GM21576 (cell line): Measurements from ENCODE around the gene VPS37C.
A peak's percentile ranks its signal among the peaks of the same experiment; 100 is the strongest.
"Not testable (repeated sequence)": the region's sequence is repeated elsewhere in the genome, so short reads cannot be mapped to it uniquely, and the experiment has no call there.

ENCODE experiments used
- ATAC-seq: cut with Tn5 transposase; IDR thresholded peaks from one replicate; pipeline ENCODE4 v1.9.1; 2021; ENCODE audit warnings: mild to moderate bottlenecking, moderate library complexity; ENCODE audit not compliant: unreplicated experiment

The VPS37C gene

DNA sequence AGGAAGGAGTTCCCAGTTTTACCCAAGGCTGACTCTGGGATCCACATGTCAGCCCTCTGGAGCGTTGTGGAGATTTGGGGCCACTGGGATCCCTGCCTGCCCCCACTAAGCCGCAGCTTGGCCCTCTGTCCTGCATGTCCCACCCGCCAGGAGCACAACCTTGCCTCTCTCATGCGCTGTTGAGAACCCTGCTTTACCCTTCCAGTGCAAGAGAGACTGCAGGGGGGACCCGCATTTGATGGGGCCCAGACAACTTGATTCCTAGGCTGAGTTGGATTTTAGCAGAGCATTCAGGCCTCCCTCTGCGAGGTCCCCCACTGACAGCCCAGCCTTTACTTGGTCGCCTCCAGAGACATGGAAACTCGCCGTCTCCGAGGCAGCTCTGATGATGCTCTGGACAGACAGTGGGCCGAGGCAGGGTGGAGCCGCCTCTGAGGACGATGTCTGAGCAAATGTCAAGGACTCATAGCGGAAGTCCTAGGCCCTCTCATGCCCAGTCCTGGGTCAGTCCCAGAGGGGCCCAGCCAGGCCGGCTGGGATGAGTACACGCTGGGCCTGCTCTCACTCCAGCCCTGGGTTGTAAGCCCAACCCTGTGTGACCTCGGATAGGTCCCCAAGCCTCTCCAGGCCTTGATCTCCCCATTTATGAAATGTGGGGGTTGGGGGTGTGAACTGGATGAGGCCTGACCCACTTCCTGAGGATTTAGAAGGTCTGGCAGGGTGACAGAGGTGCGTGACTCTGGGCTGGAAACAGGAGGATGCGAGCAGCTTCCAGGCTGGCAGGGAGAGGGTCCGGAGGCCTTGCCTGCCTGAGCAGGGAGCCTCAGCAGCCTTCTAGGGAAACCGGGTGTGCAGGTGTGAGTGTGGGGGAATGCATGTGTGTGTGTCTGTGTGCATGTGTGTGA is 58.3 kb downstream of the VPS37C start:
- ATAC-seq = no peak

DNA sequence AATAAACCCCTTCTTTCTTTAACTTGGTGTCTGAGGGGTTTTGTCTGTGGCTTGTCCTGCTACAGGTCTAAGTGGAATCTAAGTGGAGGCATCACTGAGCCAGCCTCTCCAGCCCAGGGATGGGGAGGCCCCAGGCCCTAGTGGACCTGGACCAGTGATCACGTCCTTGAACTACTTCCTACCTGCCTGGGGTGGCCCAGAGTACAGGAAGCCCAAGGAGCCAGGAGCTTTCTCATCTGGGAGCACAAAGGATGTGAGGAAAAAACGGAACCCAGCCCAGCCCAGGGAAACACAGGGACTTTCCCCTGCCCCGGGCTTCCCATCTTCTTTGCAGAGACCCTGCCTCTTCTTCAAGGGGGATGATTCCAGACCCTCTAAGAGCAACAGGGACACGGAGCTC is 62.4 kb downstream of the VPS37C start:
- ATAC-seq = no peak

DNA sequence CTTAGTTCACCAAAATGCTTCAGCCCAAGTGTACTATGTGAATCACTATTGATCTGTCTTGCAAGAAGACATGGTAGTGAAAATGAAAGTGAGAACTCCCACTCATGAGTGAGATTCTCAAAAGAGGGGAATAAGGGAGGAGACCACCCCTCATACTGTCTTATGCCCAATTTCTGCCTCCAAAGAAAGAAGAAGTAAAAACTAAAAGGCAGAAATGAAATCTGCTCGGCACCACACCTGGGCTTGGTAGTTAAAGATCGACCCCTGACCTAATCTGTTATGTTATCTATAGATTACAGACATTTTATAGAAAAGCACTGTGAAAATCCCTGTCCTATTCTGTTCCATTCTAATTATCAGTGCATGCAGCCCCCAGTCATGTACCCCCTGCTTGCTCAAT is 63.0 kb downstream of the VPS37C start:
- not testable (repeated sequence) for ATAC-seq

DNA sequence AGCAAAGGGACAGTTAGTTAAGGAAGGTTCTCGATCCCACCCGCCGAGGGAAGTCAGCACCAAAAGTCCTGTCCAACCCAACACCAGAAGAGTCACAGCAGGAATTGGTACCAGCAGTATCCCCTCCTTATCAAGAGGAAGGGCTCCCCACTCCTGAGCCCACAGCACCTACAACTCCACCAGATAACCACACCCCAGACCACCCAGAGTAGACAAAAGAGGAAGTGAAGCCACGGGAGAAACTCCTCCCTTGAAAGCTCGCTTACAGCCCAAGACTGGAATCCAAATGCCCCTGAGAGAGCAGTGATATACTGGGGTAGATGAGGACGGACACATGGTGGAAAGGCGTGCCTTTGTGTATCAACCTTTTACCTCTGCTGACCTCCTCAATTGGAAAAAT is 66.2 kb downstream of the VPS37C start:
- no peak for ATAC-seq

DNA sequence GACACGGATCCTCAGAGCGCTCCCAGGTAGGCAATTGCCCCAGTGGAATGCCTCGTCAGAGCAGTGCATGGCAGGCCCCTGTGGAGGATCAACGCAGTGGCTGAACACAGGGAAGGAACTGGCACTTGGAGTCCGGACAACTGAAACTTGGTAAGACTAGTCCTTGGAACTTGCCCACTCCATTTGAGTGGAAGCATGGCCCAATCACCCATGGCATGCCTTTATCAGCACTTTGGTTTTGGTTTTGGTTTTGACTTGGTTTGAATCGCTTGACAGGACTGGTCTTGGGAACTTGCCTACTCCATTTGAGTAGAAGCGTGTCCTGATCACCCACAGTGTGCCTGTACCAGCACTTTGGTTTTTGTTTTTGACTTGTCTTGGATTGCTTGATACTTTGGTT is 67.1 kb downstream of the VPS37C start:
- not testable (repeated sequence) for ATAC-seq

DNA sequence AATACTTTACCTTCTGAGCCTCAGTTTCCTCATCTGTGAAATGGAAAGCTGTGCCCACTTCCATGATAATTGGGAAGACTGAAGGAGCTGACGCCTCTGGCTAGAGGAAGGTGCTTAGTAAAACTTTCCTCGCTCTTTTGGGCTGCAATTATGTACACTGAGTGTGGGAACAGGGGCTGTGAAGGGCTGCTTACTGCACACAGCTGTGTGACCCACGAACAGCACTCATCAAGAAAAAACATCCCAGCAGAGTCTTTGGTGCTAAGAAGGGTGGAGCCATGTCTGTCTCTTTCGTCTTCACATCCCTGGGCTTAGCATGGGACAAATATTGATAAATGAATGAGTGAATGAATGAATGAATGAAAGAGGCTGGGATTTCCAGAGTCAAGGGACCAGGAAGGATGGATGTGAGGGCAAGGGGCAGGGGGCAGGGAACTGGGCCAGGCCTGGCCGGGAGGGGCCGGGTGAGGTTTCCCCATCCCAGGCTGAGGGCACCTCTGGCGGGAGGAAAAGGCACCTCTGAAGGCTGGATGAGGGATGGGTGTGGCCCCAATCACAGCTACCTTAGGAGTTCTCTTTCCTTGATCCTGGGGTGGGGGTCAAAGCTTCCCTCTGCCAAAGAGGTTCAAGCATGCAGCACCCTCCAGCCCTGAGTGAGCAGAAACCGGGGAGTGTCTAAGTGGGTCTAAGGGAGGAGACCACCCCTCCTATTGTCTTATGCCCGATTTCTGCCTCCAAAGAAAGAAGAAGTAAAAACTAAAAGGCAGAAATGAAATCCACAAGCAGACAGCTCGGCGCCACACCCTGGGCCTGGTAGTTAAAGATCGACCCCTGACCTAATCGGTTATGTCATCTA is 68.1 kb downstream of the VPS37C start:
- no peak for ATAC-seq

DNA sequence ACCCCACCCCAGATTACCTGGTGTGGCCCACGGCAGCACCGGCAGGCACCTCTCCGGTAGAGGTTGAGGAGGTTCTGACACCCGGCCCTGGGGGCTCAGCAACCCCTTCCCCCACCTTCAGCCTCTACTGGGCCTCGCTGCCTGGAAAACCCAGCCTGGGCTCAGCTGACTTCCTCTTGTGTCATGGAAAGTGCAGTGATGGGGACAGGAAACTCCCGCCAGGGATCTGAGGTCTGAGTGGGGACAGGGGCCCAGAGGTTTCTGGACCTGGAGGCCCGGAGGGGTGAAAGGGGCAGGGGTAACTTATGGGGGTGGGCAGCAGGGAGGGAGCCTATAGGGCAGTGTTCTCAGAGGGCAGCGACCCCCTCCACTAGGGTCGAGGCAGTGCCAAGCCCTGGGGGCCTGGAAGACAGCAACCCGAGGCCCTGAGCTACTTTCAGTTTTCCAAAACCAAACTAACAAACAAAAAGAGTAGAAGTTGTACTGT is 68.9 kb downstream of the VPS37C start:
- peak; percentile 57 for ATAC-seq

DNA sequence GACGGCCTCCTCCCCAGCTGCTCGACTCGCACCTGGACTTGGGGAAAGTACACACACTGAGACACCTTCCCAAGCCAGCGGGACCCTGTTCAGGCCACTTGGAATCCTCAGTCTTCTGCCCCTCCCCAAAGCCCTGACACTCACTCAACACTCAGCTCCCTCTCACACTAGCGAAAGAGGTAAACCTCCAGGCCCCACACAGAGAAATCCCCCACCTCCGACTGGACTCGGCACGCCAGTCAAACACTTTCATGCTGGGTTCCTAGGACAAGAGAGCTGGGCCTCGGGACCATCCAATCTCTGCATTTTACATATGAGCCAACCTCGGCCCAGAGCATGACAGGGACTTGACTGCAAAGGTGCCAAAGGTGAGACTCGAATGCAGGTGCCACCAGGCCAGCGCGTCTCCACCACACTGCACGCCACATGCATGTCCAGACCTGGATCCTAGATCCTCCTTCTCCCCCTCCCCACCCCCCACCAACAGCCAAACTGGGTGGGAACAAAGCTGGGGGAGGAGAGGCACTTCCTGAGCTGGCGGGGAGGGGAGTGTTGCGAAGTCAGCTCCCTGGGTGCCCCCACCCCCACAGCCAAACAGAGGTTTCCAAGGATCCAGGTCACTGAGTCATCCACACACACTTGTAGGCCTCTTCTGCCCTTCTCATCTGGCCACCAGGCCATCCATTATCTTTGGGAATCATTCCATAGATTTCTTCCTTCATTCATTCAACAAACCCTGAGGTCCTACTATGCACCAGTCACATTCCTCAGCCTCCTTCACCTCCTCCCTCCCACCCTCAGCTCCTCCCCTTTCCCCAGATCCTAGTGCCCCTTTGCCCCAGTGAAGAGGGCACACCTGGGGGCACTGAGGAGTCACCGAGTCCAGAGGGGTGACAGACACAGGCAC is 69.6 kb downstream of the VPS37C start:
- ATAC-seq = no peak

DNA sequence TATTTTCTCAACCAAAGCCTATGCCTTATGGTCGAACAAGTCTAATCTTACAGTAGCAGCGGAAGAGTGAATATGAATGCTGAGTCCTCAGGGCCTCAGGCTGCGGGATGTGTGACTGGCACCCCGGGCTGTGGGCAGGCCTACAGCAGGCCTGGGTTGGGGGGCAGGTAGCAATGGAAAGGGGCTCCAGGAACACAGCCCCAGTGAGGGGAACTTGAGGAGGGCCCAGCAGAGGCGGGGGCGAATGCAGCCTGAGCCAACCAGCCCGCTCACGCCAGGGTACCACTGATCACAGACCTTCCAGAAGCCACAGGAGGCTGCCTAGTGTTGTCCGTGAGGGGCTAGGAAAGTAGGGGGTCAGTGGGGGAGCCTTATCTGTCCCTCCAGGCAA is 70.2 kb downstream of the VPS37C start:
- no peak for ATAC-seq

DNA sequence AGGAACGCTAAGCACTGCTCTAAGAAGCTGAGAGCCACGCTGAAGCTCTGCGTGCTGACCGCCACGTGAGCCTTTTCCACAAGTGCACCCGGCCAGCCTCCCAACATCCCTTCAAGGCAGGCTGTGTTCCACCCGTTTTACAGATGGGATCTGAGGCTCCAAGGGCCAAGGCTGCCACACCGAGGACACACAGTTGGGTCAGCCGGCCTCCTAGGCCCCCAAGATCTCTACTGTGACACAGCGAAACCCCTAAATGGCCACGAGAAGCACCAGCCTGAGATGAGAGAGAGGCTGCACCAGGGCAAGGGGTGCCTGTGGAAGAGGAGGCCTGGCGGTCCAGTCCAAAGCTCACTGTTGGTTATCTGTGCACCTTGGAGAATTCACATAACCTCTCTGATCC is 70.7 kb downstream of the VPS37C start:
- ATAC-seq = no peak

DNA sequence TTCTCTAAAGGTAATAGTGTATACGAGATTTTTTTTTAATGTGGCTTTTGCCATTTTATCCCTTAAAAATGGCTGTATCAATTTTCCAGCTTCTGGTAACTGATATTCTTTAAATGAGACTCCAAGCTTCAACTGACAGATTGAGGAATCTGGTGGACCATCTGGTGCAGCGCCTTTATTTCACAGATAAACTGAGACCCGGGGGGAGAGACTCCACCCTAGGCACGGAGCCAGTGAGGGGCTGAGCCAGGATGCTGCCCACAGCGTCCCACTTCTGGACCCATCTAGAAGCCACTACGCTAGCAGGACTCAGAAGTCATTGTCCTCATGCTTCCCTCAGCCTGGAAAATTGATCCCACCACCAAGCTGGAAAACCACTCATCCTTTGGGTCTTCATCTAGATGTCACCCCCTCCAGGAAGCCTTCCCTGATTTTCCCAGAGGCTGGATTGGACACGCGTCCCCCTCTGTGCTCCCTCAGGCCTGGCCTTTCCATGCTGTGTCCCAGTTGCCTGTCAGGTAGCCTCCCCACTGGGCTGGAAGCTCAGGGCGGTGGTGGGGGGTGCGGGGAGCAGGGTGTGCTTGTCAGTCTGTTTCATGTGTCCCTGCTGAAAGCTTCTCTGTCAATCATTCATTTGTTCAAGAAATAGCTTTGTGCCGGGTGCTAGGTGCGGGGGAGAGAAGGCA is 71.3 kb downstream of the VPS37C start:
- ATAC-seq = no peak

DNA sequence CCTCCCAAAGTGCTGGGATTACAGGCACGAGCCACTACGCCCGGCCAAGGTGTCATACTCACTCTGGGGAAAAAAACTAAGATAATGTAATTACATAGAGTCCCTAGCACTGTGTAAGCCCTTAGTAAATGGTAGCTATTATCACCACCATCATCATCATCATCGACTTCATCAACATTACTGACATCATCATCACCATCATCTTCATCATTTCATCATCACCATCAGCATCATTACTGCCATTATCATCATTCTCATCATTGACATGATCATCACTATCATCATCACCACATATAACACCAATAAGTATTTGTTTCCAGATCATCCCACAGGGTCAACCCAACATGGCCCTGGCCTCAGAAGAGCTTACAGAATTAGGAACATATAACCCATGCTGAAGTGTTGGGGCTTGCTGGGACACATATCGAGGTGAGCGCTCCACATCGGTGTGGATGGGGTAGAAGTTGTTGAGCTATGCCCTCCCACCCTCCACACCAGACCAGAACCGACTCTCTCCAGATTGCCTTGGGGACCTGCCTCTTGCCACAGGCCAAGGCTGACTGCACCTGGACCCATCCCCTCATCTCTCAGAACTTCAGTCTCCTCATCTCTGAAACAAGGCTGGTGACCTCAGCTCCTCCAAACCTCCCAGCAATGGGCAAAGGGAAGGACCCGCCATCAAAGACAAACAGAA is 73.7 kb downstream of the VPS37C start:
- ATAC-seq = no peak

DNA sequence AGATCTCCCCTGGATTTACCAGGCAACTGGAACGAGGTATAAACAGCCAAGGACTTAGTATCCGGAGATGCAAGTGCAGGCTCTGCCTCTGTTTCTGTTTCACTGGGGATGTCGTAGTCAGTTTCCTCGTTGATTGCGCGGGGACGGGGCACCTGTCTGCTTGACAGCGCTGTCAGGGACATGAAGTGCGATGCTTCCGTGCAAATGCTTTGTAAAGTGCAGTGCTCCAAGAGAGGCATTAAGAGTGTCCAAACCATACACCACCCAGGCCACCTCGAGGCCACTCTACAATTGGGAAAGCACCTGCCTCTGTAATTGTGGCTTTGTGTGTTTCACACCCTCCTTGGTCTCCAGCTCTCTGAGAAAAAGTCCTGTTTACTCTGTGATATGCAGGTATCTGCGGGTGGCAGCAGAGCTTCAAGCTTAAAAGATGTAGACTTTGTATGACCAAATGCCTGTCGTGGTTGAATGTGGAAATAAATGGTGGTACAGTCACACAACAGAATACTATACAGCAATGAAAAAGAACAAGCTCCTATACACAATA is 77.6 kb downstream of the VPS37C start:
- no peak for ATAC-seq

DNA sequence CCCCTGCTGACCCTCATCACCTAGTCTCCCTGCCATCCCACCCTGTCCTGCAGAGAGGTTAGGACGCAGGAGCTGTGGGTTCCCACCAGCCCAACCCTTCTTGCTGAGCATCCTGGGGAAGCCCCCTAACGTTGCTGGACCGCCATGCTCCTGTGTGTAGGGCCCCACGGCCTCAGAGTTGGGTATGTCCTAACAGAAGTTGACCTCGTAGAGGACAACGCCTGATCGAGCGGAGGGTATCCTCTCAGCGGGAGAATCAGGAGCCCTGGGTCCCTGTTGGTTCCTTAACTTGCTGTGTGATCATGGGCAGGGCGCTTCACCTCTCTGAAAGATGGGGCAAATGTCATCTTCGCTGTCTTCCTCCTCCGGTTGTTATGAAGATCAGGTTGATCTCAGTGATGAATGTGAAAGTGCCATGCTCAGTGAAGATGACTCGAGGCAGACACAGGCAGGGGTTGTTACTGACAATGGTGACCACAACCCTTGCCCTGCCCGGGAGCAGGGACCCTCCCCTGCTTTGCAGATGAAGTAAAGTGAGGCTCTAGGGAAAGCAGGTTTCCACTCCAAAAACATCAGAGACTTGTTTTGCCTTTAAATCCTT is 78.2 kb downstream of the VPS37C start:
- ATAC-seq = no peak

DNA sequence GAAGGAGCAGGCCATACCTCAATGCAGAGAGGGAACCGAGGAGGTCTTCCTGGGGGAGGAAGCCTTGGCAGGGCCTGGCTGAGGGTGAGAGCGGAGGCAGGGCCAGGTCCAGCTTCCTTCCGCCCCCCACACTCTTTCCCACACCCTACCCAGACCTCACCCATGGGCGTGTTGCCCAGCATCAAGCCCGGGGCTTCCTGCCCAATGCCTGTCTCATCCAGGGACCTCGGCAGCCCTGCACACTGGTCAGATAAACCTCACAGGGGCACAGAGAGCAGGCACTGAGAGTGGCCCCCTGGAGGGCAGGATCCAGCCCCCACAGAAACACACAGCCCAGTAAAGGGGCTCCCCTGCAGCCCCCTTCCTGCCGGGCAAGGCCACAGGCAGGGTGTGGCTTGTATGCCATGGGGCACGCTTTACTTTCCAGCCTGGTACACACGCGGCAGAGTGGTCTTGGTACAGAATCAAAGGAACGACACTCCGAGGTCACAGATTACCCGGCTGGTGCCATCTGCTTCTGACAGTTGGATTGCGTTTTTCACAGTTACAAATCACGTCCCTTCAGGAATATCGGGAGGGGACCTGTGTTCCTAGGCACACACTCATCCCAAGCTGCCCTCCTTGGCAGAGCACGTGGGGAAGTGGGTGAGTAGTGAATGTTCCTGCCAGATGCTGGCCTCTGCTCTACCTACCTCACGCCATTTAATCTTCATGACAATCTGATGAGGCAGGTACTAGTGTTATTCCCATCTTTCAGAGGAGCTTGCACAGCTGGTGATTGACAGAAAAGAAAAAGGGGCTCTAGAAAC is 79.0 kb downstream of the VPS37C start:
- ATAC-seq = no peak

DNA sequence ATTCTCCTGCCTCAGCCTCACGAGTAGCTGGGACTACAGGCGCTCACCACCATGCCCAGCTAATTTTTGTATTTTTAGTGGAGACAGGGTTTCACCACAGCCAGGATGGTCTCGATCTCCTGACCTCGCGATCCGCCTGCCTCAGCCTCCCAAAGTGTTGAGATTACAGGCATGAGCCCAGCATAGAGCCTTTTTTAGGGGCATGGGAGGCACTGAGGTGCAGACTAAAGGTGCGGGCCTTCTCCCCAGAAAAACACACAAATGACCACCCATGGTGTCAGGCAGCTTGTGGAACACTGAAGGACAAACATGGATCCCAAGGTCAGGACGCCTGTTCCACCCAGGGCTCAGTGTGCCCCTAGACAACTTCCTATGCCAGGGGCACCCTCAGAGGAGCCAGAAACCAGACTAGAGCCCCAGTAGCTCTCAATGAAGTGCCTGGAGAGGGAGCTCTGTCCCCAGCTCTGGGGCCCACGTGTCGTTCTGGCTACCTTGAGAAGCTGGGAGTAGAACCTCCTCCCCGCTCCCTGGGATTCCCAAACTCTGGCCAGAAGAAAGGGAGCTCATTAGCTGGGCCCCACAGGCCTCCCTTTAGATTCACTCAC is 80.1 kb downstream of the VPS37C start:
- ATAC-seq = no peak

DNA sequence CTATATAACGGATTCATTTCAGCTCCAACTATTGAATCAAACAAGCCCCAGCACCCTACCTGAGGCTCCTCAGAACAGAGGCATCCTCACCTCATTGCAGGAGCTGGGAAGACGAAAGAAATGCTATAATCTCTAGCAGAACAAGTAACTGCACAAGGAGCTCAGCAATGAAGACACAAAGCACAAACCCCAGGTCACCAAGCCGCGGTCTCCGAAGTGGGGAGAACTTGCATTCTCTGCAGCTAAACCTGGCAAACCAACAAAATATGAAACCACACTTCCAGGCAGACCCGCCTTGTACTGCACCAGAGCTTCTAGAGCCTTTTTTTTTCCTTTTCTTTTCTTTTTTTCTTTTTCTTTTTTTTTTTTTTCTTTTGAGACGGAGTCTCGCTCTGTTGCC is 80.7 kb downstream of the VPS37C start:
- no peak for ATAC-seq
